GM18520 (cell line): ENCODE results near the gene ACBD6.
A peak's percentile ranks its signal among the peaks of the same experiment; 100 is the strongest.

Source experiments
- ATAC-seq: cut with Tn5 transposase; IDR thresholded peaks from one replicate; pipeline ENCODE4 v1.9.1; 2021; ENCODE audit not compliant: unreplicated experiment

ACBD6 gene

GRCh38 chr1:180258290-180258689, 244.1 kb downstream of the ACBD6 start:
- no peak for ATAC-seq

- no peak for ATAC-seq
Measured at GRCh38 chr1:180257486-180257885, 244.9 kb downstream of the ACBD6 start.

- no peak for ATAC-seq
Measured at GRCh38 chr1:180257028-180257386, 245.4 kb downstream of the ACBD6 start.

- ATAC-seq: no peak
Measured at GRCh38 chr1:180256341-180257027, 245.9 kb downstream of the ACBD6 start.

- ATAC-seq: no peak
Measured at GRCh38 chr1:180255536-180256340, 246.6 kb downstream of the ACBD6 start.

- ATAC-seq: no peak
Measured at GRCh38 chr1:180254854-180255253, 247.5 kb downstream of the ACBD6 start.

- no peak for ATAC-seq
Measured at GRCh38 chr1:180254496-180254819, 247.9 kb downstream of the ACBD6 start.

GRCh38 chr1:180253585-180254495, 248.5 kb downstream of the ACBD6 start:
- no peak for ATAC-seq

- peak; percentile 48 for ATAC-seq
Measured at GRCh38 chr1:180252638-180253536, 249.5 kb downstream of the ACBD6 start.

GRCh38 chr1:180251526-180252305, 250.7 kb downstream of the ACBD6 start:
- ATAC-seq: no peak

- ATAC-seq: no peak
Measured at GRCh38 chr1:180250883-180251509, 251.4 kb downstream of the ACBD6 start.

- no peak for ATAC-seq
Measured at GRCh38 chr1:180250499-180250770, 251.9 kb downstream of the ACBD6 start.

GRCh38 chr1:180249725-180250498, 252.5 kb downstream of the ACBD6 start:
- no peak for ATAC-seq

- no peak for ATAC-seq
Measured at GRCh38 chr1:180248731-180249681, 253.4 kb downstream of the ACBD6 start.

- ATAC-seq: no peak
Measured at GRCh38 chr1:180248176-180248575, 254.2 kb downstream of the ACBD6 start.

- ATAC-seq: no peak
Measured at GRCh38 chr1:180247580-180247979, 254.8 kb downstream of the ACBD6 start.

- no peak for ATAC-seq
Measured at GRCh38 chr1:180247061-180247460, 255.3 kb downstream of the ACBD6 start.

GRCh38 chr1:180246579-180246978, 255.8 kb downstream of the ACBD6 start:
- ATAC-seq: no peak
